GM10847 (cell line): ENCODE data around the gene CD27.

Experiments used
- POLR2A ChIP-seq: IDR thresholded peaks from 2 replicates; pipeline ENCODE4 v1.6.1; 2011; ENCODE audit not compliant: insufficient read length; ENCODE audit errors: extremely low read depth

The CD27 gene

GRCh38 chr12:6493497-6494257 lies 48.9 kb downstream of the CD27 start, which contains the start of gene NCAPD2:
Gene NCAPD2, plus strand, starts transcription at chr12:6494102. Its CDS starts 997 bp downstream, at chr12:6495099.
- TF ChIP-seq POLR2A = no peak

- no peak for TF ChIP-seq POLR2A
Observed at GRCh38 chr12:6494258-6494743, 49.5 kb downstream of the CD27 start.

GRCh38 chr12:6494968-6495367 lies 50.2 kb downstream of the CD27 start:
- TF ChIP-seq POLR2A = no peak

GRCh38 chr12:6500466-6500865 lies 55.7 kb downstream of the CD27 start:
- TF ChIP-seq POLR2A = no peak
